ENCODE data around the gene PRKCB.

PRKCB gene

DNA sequence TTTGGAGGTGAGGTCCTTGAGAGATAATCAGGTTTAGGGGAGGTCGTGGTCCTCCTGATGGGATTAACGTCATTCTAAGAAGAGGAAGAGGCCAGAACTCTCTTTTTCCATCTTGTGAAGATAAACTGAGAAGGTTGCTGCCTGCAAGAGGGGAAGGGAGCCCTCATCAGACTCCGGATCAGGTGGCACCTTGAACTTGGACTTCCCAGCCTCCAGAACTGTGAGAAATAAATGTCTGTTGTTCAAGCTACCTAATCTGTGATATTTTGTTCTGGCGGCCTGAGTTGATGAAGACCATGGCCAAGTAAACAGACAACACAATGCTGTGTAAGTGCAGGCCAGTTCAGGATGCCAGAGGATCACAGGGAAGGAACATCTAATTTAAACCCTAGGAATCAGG lies 10.9 kb upstream of the PRKCB start:
- TF ChIP-seq, protein P1, sequence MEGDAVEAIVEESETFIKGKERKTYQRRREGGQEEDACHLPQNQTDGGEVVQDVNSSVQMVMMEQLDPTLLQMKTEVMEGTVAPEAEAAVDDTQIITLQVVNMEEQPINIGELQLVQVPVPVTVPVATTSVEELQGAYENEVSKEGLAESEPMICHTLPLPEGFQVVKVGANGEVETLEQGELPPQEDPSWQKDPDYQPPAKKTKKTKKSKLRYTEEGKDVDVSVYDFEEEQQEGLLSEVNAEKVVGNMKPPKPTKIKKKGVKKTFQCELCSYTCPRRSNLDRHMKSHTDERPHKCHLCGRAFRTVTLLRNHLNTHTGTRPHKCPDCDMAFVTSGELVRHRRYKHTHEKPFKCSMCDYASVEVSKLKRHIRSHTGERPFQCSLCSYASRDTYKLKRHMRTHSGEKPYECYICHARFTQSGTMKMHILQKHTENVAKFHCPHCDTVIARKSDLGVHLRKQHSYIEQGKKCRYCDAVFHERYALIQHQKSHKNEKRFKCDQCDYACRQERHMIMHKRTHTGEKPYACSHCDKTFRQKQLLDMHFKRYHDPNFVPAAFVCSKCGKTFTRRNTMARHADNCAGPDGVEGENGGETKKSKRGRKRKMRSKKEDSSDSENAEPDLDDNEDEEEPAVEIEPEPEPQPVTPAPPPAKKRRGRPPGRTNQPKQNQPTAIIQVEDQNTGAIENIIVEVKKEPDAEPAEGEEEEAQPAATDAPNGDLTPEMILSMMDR (IDR thresholded peaks at IDR 0.05; ENCODE audit: low read depth, low read length) = no peak
- in situ Hi-C loops (cut with HindIII; ENCODE audit: low sequenced_read_pairs) = no loop called here
- H3K4me3 ChIP-seq (ENCODE audit: low read depth, low read length) = no peak overlapping the region
- no peak for DNase-seq (ENCODE audit: low read depth, low spot score)

DNA sequence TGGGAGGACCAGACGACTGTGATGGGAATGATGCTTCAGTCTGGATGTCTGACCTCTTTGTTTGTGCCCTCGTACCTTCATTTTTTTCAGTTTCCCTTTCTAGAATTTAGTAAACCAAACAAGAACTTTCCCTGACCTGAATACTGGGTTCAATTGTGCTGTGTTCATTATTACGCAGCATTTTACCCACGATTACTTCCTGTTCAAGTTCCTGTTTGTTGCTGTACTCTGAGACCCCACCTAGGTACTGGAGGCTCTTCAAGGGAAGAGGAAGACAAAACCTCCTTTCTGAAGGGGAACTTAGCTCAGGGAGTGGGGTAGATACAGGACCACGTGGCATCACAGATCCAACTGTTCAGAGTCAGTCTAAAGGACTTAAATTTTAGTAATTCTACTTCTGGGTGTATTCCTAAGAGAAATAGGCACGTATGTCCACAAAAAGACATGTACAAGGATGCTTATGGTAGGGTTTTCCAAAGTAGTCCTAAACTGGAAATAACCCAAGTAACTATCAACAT lies 9.2 kb upstream of the PRKCB start:
- no peak overlapping the region for H3K4me3 ChIP-seq (ENCODE audit: low read depth, low read length)
- in situ Hi-C loops (cut with HindIII; ENCODE audit: low sequenced_read_pairs) = no loop called here
- DNase-seq (ENCODE audit: low read depth, low spot score) = no peak
- TF ChIP-seq, protein P1 (IDR thresholded peaks at IDR 0.05; ENCODE audit: low read depth, low read length) = no peak

DNA sequence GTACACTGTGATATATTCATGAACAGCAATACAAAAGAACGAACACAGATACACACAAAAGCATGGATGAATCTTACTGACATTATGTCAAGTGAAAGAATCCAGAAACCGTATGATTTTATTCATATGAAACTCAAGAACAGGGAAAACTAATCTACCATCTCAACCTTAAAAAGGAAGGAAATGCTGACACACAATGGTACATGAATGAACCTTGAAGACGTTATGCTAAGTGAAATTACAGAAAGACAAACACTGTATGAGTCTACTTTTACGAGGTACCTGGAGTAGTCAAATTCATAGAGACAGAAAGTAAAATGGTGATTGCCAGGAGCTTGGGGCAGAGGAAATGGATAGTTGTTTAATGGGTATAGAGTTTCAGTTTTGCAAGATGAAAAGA lies 8.7 kb upstream of the PRKCB start:
- no peak overlapping the region for H3K4me3 ChIP-seq (ENCODE audit: low read depth, low read length)
- DNase-seq (ENCODE audit: low read depth, low spot score) = no peak
- TF ChIP-seq, protein P1 (IDR thresholded peaks at IDR 0.05; ENCODE audit: low read depth, low read length) = no peak
- in situ Hi-C loops (cut with HindIII; ENCODE audit: low sequenced_read_pairs) = no loop called here

GRCh38 chr16:23829454-23829853 lies 6.3 kb upstream of the PRKCB start:
- no peak for DNase-seq (ENCODE audit: low read depth, low spot score)
- H3K4me3 ChIP-seq (ENCODE audit: low read depth, low read length) = no peak overlapping the region
- in situ Hi-C loops (cut with HindIII; ENCODE audit: low sequenced_read_pairs) = no loop called here
- TF ChIP-seq, protein P1 (IDR thresholded peaks at IDR 0.05; ENCODE audit: low read depth, low read length) = no peak

GRCh38 chr16:23830276-23830675 lies 5.5 kb upstream of the PRKCB start:
- H3K4me3 ChIP-seq (ENCODE audit: low read depth, low read length) = no peak overlapping the region
- DNase-seq (ENCODE audit: low read depth, low spot score) = no peak
- TF ChIP-seq, protein P1 (IDR thresholded peaks at IDR 0.05; ENCODE audit: low read depth, low read length) = no peak
- in situ Hi-C loops (cut with HindIII; ENCODE audit: low sequenced_read_pairs) = no loop called here

- no peak for DNase-seq (ENCODE audit: low read depth, low spot score)
- in situ Hi-C loops (cut with HindIII; ENCODE audit: low sequenced_read_pairs) = no loop called here
- H3K4me3 ChIP-seq (ENCODE audit: low read depth, low read length) = no peak overlapping the region
- TF ChIP-seq, protein P1 (IDR thresholded peaks at IDR 0.05; ENCODE audit: low read depth, low read length) = no peak
These were observed 2.9 kb upstream of the PRKCB start for GRCh38 chr16:23832882-23833281.

GRCh38 chr16:23833504-23833903 lies 2.3 kb upstream of the PRKCB start:
- H3K4me3 ChIP-seq (ENCODE audit: low read depth, low read length) = no peak overlapping the region
- in situ Hi-C loops (cut with HindIII; ENCODE audit: low sequenced_read_pairs) = no loop called here
- DNase-seq (ENCODE audit: low read depth, low spot score) = no peak
- TF ChIP-seq, protein P1 (IDR thresholded peaks at IDR 0.05; ENCODE audit: low read depth, low read length) = no peak

All from astrocyte of the spinal cord (primary cell).